ENCODE data around the gene UCP2.

DNA sequence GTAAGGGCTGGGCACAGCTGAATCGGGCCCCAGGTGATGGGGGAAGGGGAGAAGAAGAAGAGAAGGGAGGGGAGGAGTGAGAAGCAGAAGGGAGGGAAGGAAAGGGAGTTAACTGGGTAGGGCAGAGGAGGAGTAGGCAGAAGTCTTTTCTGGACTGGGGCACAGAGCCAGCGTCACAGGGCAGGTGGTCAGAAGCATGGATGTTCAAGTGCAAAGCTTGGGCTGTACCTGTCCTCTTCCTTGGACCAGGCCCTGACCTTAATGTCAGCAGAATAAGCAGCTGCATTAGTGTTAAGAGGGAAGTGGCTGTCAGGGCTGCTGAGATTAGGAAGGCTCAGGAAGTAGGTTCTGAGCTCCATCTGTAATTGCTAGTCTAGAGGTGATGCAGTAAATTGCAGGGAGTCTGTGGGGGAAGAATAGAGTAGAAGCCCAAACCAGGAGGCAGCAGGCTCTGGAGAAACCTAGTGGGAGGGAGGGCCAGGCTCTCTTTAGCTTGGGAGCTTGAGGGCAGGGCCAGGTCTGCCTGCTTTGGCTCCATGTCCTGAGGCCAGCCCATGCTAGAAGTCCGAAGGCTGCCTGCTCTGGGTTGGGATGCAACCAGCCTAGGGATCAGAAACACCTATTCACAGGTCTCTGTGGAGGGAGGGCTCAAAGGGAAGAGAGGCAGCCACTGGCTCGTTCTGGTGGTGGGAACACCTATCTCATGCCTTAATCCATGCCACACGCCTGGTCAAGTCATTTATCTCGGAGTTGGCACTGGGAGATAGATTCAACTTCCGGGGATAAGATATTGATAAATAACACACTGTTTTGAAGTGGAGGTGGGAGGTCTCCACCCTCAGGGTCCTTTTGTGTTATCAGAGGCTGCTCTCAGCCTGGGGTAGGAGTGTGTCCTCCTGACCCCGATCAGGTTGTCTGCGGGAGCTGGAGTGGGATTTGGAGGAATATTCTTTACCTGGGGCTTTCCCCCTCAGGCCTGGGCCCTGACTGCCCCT lies 28.0 kb upstream of the UCP2 start:
- TF ChIP-seq, protein P1, sequence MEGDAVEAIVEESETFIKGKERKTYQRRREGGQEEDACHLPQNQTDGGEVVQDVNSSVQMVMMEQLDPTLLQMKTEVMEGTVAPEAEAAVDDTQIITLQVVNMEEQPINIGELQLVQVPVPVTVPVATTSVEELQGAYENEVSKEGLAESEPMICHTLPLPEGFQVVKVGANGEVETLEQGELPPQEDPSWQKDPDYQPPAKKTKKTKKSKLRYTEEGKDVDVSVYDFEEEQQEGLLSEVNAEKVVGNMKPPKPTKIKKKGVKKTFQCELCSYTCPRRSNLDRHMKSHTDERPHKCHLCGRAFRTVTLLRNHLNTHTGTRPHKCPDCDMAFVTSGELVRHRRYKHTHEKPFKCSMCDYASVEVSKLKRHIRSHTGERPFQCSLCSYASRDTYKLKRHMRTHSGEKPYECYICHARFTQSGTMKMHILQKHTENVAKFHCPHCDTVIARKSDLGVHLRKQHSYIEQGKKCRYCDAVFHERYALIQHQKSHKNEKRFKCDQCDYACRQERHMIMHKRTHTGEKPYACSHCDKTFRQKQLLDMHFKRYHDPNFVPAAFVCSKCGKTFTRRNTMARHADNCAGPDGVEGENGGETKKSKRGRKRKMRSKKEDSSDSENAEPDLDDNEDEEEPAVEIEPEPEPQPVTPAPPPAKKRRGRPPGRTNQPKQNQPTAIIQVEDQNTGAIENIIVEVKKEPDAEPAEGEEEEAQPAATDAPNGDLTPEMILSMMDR (IDR thresholded peaks at IDR 0.05 in 4 of 5, conservative IDR thresholded peaks at IDR 0.05 in 1 of 5) = no peak
- no peak for TF ChIP-seq POLR2A (IDR thresholded peaks at IDR 0.05)
